ENCODE results near the gene MUC22. TPM values are rescaled to one million over a fixed set of nuclear protein-coding genes. Genes with fewer than 3 reads are reported as not detected.
"Not testable (repeated sequence)": the region's sequence is repeated elsewhere in the genome, so short reads cannot be mapped to it uniquely, and the experiment has no call there.

MUC22 gene
- total RNA-seq, 1 donor from 2014 or later: 0.06 TPM

DNA sequence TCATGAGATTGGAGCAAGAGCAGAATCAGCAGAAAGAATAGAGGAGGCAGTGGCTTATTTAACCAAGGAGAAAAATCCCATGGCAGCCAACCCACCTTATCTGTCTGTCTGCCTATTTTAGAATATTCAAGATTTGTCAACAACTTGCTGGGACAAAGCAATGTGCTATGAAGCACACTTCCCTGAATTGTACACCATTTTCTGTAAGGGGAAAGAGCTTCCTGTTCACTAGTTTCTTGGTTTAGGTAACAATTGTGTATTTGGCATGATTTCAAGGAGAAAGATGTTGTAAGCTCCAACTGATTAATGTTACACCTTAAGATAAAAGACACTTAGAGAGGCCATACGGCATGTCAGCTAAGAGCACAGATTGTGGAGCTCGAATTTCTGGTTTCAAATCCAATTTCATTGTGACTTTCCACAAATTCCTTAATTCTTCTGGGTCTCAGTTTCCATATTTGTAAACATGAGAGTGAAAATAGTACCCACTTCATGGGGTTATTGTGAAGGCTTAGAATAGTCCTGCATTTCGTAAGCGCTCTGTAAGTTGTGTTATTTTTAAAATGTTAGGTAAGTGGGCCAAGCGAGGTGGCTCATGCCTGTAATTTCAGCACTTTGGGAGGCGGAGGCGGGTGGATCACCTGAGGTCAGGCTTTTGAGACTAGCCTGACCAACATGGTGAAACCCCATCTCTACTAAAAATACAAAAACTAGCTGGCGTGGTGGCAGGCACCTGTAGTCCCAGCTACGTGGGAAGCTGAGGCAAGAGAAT is 4.8 kb upstream of the MUC22 start:
- DNase-seq (ENCODE audit: low read depth): no peak
- no peak overlapping the region for H3K4me3 ChIP-seq (ENCODE audit: low read depth, low read length)
- TF ChIP-seq, protein P1, sequence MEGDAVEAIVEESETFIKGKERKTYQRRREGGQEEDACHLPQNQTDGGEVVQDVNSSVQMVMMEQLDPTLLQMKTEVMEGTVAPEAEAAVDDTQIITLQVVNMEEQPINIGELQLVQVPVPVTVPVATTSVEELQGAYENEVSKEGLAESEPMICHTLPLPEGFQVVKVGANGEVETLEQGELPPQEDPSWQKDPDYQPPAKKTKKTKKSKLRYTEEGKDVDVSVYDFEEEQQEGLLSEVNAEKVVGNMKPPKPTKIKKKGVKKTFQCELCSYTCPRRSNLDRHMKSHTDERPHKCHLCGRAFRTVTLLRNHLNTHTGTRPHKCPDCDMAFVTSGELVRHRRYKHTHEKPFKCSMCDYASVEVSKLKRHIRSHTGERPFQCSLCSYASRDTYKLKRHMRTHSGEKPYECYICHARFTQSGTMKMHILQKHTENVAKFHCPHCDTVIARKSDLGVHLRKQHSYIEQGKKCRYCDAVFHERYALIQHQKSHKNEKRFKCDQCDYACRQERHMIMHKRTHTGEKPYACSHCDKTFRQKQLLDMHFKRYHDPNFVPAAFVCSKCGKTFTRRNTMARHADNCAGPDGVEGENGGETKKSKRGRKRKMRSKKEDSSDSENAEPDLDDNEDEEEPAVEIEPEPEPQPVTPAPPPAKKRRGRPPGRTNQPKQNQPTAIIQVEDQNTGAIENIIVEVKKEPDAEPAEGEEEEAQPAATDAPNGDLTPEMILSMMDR (conservative IDR thresholded peaks at IDR 0.05; ENCODE audit: low read depth, low read length): no peak

DNA sequence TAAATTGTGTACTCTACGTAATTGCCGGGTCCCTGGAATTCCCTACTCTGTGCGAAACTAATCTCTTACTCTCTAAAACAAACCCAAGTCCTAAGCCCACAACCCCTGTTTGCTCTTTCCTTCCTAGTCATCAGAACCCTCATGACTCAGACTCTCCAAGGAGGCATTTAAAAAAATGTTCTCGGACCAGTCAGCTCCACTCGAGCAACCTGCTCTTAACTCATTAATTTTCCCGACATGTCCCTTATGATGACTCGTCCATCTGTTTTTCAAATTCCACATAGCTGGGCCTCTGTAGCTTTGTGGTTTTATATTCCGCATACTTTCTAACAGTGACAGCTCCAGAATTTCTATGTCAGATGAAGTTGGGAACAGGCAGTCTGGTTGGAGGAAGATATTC is 2.6 kb upstream of the MUC22 start:
- DNase-seq (ENCODE audit: low read depth): peak; percentile 96
- TF ChIP-seq, protein P1 (conservative IDR thresholded peaks at IDR 0.05; ENCODE audit: low read depth, low read length): no peak
- H3K4me3 ChIP-seq (ENCODE audit: low read depth, low read length): no peak overlapping the region

DNA sequence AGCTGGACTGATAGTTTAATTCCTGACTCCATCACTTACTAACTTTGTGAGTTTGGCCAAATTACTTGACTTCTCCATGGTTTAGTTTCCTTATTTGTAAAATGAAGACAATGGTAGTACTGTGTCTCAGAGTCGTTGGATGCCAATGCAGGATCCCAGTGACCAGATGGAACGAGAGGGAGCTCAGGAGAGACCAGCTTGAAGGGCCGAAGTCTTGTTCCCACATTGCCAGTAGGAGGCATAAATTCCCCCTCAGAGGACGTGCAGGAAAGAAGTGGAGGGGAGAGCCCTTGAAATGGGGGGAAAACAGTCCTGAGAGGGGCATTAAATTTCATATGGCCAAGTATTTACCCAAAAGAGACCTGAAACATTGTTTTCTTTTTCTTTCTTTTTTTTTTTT is 2.1 kb upstream of the MUC22 start:
- no peak for DNase-seq (ENCODE audit: low read depth)
- TF ChIP-seq, protein P1 (conservative IDR thresholded peaks at IDR 0.05; ENCODE audit: low read depth, low read length): peak; percentile 23
- H3K4me3 ChIP-seq (ENCODE audit: low read depth, low read length): no peak overlapping the region

DNA sequence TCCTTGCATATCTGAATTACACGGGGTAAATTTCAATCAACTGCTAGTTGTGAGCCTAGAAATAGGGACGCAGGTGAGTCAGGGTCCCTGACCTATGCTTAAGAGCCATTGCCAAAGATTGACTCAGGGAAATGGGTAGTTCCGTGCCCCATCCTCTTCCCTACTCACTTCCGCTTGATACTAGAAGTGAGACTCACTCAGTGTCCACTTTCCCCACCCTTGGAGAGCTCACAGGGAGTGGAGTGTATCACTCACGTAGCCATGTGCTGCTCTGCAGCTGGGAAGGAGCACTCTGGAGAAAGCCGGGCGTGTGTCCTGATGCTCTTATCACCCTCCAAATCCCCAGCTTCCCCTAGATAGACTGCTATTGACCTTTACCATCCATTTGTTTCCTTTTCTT is 543 bp upstream of the MUC22 start:
- no peak overlapping the region for H3K4me3 ChIP-seq (ENCODE audit: low read depth, low read length)
- TF ChIP-seq, protein P1 (conservative IDR thresholded peaks at IDR 0.05; ENCODE audit: low read depth, low read length): no peak
- no peak for DNase-seq (ENCODE audit: low read depth)

DNA sequence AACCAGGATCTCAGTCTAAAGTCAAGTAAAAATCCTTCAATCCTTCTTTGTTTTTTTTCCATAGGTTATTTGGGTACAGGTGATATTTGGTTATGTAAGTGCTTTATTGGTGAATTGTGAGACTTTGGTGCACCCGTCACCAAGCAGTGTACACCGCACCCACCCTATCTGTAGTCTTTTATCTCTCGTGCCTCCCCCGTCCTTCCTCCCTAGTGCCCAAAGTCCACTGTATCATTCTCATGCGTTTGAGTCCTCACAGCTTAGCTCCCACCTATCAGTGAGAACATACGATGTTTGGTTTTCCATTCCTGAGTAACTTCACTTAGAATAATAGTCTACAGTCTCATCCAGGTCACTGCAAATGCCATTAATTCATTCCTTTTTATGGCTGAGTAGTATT is 879 bp downstream of the MUC22 start:
- TF ChIP-seq, protein P1 (conservative IDR thresholded peaks at IDR 0.05; ENCODE audit: low read depth, low read length): no peak
- no peak for DNase-seq (ENCODE audit: low read depth)
- H3K4me3 ChIP-seq (ENCODE audit: low read depth, low read length): no peak overlapping the region

DNA sequence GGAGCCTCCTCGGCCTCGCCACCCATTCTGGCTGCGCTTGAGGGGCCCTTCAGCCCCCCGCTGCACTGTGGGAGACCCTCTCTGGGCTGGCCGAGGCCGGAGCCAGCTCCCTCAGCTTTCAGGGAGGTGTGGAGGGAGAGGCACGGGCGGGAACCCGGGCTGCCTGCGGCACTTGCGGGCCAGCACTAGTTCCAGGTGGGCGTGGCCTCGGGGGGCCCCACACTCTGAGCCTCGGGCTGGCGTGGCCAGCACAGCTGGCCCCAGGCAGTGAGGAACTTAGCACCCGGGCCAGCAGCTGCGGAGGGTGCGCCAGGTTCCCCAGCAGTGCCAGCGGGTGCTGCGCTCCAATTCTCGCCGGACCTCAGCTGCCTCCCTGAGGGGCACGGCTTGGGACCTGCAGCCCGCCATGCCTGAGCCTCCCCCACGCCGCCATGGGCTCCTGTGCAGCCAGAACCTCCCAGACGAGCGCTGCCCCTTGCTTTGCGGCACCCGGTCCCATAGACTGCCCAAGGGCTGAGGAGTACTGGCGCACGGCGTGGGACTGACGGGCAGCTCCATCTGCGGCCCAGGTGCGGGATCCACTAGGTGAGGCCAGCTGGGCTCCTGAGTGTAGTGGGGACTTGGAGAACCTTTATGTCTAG is 6.5 kb downstream of the MUC22 start:
- DNase-seq (ENCODE audit: low read depth): no peak
- TF ChIP-seq, protein P1 (conservative IDR thresholded peaks at IDR 0.05; ENCODE audit: low read depth, low read length): no peak
- H3K4me3 ChIP-seq (ENCODE audit: low read depth, low read length): no peak overlapping the region

DNA sequence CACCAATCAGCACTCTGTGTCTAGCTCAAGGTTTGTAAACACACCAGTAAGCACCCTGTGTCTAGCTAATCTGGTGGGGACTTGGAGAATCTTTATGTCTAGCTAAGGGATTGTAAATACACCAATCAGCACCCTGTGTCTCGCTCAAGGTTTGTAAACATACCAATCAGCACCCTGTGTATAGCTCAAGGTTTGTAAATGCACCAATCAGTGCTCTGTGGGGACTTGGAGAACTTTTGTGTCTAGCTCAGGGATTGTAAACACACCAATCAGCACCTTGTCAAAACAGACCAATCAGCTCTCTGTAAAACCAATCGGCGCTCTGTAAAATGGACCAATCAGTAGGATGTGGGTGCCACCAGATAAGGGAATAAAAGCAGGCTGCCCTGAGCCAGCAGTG is 7.2 kb downstream of the MUC22 start:
- not testable (repeated sequence) for DNase-seq (ENCODE audit: low read depth)

More for the DNA sequence above, 7.2 kb downstream of the MUC22 start:
- H3K4me3 ChIP-seq (ENCODE audit: low read depth, low read length): not testable (repeated sequence)

Measured in epithelial cell of proximal tubule (primary cell).